HG03175 (cell line): ENCODE results near the gene RPS6KL1.

ENCODE experiments used
- ATAC-seq: cut with Tn5 transposase; IDR thresholded peaks from one replicate; pipeline ENCODE4 v1.9.1; 2021; ENCODE audit warnings: mild to moderate bottlenecking, moderate library complexity; ENCODE audit not compliant: unreplicated experiment

The RPS6KL1 gene

DNA sequence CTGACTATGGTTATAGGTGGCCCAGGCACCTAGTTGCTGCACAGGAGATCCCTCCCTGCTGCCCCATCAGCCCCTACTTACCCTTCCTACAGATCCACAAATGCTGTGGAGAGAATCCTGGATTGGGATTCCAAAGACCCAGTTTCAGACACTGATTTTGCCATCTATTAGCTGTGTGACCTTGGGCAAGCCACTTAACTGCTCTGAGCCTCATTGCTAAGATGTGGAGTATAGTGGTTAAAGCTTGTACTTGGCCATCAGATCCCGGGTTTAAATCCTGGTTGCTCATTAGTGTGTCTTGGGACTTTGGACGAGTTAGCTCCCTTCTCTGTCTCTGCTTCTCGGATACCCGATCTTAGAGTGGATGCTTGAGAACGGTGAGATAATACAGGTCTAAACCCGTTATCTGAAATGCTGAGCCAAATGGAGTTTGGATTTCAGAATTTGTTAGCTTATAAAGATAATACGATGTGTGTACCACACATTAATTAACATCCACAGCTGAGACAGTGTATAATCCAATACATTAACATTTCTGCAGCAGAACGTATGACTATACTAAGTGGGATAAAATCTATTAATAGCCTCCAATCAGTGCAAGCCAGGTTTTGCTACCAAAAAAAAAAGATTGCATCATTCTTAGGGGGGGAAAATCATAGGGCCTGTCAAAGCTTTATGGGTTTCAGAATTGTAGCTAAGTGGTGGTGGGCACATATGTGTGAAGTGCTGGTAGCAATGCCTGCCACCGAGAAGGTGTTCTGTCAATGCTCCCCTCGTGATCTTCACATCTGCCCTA is 63.1 kb downstream of the RPS6KL1 start:
- ATAC-seq: no peak

DNA sequence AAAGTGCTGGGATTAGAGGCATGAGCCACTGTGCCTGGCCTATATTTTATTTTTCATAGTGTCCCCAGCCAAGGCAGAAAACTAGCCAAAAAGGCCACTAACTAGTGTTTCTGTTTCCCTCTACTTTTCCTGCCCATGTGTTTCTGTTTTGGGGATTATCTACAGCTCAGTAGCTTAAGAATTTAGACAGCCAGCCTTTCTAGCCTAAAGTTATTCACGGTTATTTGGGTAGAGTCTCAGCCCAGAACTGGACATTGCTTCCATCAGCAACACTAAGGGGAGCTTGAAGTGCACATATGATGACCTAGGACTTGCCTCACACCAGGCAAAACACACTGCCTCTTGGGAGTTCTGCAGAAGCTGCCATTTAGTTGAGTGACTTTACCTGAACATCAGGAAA is 65.0 kb downstream of the RPS6KL1 start:
- no peak for ATAC-seq

DNA sequence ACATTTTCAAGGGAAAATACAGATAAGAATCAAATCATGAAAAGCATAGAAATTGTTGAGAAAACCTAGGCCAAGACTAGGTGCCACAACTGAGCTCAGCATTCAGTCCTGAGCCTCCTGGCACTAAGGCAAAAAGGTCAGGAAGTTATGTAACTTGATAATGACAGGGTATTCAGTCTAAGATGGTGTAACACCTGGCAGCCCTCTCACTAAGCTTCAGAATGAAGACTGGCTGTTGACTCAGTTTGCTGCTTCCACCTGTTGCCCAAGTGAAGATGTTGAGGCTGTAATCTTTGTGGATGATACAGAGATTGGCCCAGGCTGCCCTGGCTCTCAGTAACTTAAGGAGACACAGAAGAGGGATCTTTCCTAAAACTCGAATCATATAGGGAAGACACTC is 66.7 kb downstream of the RPS6KL1 start:
- no peak for ATAC-seq

DNA sequence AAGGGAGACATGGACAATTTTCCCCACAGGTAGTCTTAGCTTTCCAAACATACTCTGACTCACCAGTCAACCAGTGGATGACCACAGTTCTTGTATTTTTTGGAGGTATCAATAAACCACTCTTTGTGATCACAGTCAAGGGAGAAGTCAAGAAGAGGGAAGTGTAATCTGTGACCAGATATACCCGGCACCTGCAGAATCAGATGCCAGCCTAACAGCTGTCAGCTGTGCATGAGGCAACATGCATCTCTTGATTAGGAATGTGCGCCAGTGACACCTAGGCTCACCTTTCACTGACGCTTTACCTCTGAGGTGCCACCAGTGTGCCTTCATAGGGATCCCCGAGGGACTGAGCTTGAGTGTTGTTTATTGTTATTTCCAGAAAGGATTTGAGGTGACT is 67.1 kb downstream of the RPS6KL1 start:
- no peak for ATAC-seq

DNA sequence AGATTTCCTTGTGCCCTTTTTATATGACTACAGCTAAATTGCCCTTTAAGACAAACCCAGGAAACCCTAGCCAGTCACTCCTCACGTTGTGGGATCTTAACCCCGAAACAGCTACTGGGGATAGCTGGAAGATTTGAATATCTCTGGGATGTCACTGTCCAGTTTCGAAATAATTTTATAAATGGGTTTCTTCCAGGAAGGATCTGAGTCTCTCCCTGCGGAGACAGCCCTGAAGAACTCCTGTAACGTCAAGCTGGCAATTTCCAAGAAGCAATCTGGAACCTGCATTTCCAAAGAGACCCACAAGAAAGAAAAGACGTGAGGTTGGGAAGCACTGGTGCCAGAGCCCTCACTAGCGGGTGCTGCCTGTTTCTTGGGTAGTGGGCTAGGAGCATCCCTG is 68.0 kb downstream of the RPS6KL1 start:
- no peak for ATAC-seq
